GM12874 (cell line): ENCODE data around the gene LRRTM4.

Experiments
- CTCF ChIP-seq: IDR thresholded peaks from 2 replicates; pipeline ENCODE4 v1.5.1; 2011; ENCODE audit warnings: low read depth, mild to moderate bottlenecking, control low read depth, low read length, moderate library complexity; ENCODE audit not compliant: insufficient read depth

LRRTM4 gene

GRCh38 chr2:76763276-76763675 lies 758.9 kb downstream of the LRRTM4 start:
- no peak for TF ChIP-seq CTCF

GRCh38 chr2:76760367-76760704 lies 761.8 kb downstream of the LRRTM4 start:
- TF ChIP-seq CTCF = no peak

- no peak for TF ChIP-seq CTCF
These were observed 762.4 kb downstream of the LRRTM4 start for GRCh38 chr2:76759634-76760366.

- TF ChIP-seq CTCF = no peak
These were observed 769.7 kb downstream of the LRRTM4 start for GRCh38 chr2:76752506-76752905.

GRCh38 chr2:76749858-76750257 lies 772.3 kb downstream of the LRRTM4 start:
- no peak for TF ChIP-seq CTCF

GRCh38 chr2:76748581-76749296 lies 773.4 kb downstream of the LRRTM4 start:
- no peak for TF ChIP-seq CTCF

GRCh38 chr2:76745605-76746004 lies 776.6 kb downstream of the LRRTM4 start:
- TF ChIP-seq CTCF = no peak
